Neuronal stem cell (in vitro differentiated cells): ENCODE data around the gene PIP5KL1.
A peak's percentile ranks its signal among the peaks of the same experiment; 100 is the strongest.

ENCODE experiments used
- DNase-seq: peaks from one replicate; pipeline ENCODE4 v3.0.0-alpha.2; 2013; ENCODE audit warnings: low spot score
- H2AFZ ChIP-seq: one replicate; pipeline ENCODE4 v1.6.1; 2013; ENCODE audit warnings: mild to moderate bottlenecking, low read length, inconsistent platforms
- H2AK5ac ChIP-seq: 2 replicates; pipeline ENCODE4 v1.6.1; 2013; ENCODE audit warnings: low read depth, mild to moderate bottlenecking, inconsistent platforms, low read length, moderate library complexity, mixed read lengths
- H2BK120ac ChIP-seq: 2 replicates; pipeline ENCODE4 v1.6.1; 2013; ENCODE audit warnings: low read depth, mild to moderate bottlenecking, inconsistent platforms, low read length, moderate library complexity, mixed read lengths
- H2BK12ac ChIP-seq: one replicate; pipeline ENCODE4 v1.6.1; 2013; ENCODE audit warnings: low read length, inconsistent platforms
- H2BK15ac ChIP-seq: 2 replicates; pipeline ENCODE4 v1.6.1; 2013; ENCODE audit warnings: mild to moderate bottlenecking, low read length, inconsistent platforms, mixed read lengths
- H2BK5ac ChIP-seq: one replicate; pipeline ENCODE4 v1.6.1; 2013; ENCODE audit warnings: inconsistent platforms, mild to moderate bottlenecking, low read length, moderate library complexity
- H3K14ac ChIP-seq: one replicate; pipeline ENCODE4 v1.6.1; 2013; ENCODE audit warnings: low read length, inconsistent platforms
- H3K18ac ChIP-seq: 2 replicates; pipeline ENCODE4 v1.6.1; 2013; ENCODE audit warnings: low read length, inconsistent platforms
- H3K23ac ChIP-seq: 2 replicates; pipeline ENCODE4 v1.6.1; 2013; ENCODE audit warnings: low read depth, mild to moderate bottlenecking, mixed read lengths, low read length, inconsistent platforms; ENCODE audit not compliant: poor library complexity
- H3K27ac ChIP-seq: replicated peaks from 3 replicates; pipeline ENCODE4 v1.5.1; 2013; ENCODE audit warnings: low read length, inconsistent platforms
- H3K27me3 ChIP-seq, 3 experiments: 2 replicates each; pipeline ENCODE4 v1.6.1; 2013; ENCODE audit warnings: low read length in 3 of 3, mild to moderate bottlenecking in 2 of 3, inconsistent platforms in 1 of 3, low read depth in 1 of 3, mixed read lengths in 1 of 3, moderate library complexity in 1 of 3; ENCODE audit not compliant: control insufficient read depth in 3 of 3, insufficient read depth in 3 of 3
- H3K36me3 ChIP-seq, 2 donors: replicated peaks in 1 of 2; 2 replicates each; pipeline ENCODE4 v1.6.1; 2013; ENCODE audit warnings: low read length in 2 of 2; ENCODE audit not compliant: control insufficient read depth in 2 of 2, insufficient read depth in 2 of 2
- H3K4ac ChIP-seq: 2 replicates; pipeline ENCODE4 v1.6.1; 2013; ENCODE audit warnings: inconsistent platforms, mild to moderate bottlenecking, low read length, moderate library complexity
- H3K4me1 ChIP-seq, 2 donors: 1 replicate in 1 of 2; 2 replicates in 1 of 2; pipeline ENCODE4 v1.6.1; 2013; ENCODE audit warnings: low read length in 2 of 2, low read depth in 1 of 2; ENCODE audit not compliant: control insufficient read depth in 2 of 2, insufficient read depth in 1 of 2
- H3K4me2 ChIP-seq: one replicate; pipeline ENCODE4 v1.6.1; 2013; ENCODE audit warnings: mild to moderate bottlenecking, low read length, inconsistent platforms; ENCODE audit not compliant: insufficient read depth, poor library complexity, severe bottlenecking
- H3K4me3 ChIP-seq, 2 donors: 2 replicates each; pipeline ENCODE4 v1.5.1; 2013; ENCODE audit warnings: low read length in 2 of 2, mild to moderate bottlenecking in 2 of 2, inconsistent platforms in 1 of 2, moderate library complexity in 1 of 2
- H3K79me1 ChIP-seq: one replicate; pipeline ENCODE4 v1.6.1; 2013; ENCODE audit warnings: low read depth, mild to moderate bottlenecking, inconsistent platforms, low read length, moderate library complexity
- H3K9ac ChIP-seq: one replicate; pipeline ENCODE4 v1.6.1; 2013; ENCODE audit warnings: mild to moderate bottlenecking, low read depth, low read length, inconsistent platforms; ENCODE audit not compliant: poor library complexity
- H3K9me3 ChIP-seq, 2 donors: replicated peaks in 1 of 2; 2 replicates each; pipeline versions ENCODE3 to v1.6.1; 2013; ENCODE audit warnings: low read length in 2 of 2, mild to moderate bottlenecking in 2 of 2, inconsistent platforms in 1 of 2, low read depth in 1 of 2, mixed read lengths in 1 of 2, moderate library complexity in 1 of 2; ENCODE audit not compliant: control insufficient read depth in 2 of 2, insufficient read depth in 1 of 2
- H4K8ac ChIP-seq: one replicate; pipeline ENCODE4 v1.6.1; 2013; ENCODE audit warnings: low read depth, mild to moderate bottlenecking, inconsistent platforms, low read length, moderate library complexity
- H4K91ac ChIP-seq: one replicate; pipeline ENCODE4 v1.6.1; 2013; ENCODE audit warnings: low read length, low read depth, mild to moderate bottlenecking, inconsistent platforms; ENCODE audit not compliant: poor library complexity
- WGBS, 2 donors: extraction: QIAGEN DNeasy Blood & Tissue Kit; methylation state at CpG; one replicate each; pipeline ENCODE4 v1.1.7; 2013; ENCODE audit warnings: missing lambda C conversion rate in 2 of 2, mixed read lengths in 1 of 2; ENCODE audit not compliant: insufficient read length in 2 of 2, insufficient replicate concordance in 1 of 2; ENCODE audit errors: extremely low coverage in 2 of 2; 5-methylcytosine and 5-hydroxymethylcytosine counted together

Gene PIP5KL1

DNA sequence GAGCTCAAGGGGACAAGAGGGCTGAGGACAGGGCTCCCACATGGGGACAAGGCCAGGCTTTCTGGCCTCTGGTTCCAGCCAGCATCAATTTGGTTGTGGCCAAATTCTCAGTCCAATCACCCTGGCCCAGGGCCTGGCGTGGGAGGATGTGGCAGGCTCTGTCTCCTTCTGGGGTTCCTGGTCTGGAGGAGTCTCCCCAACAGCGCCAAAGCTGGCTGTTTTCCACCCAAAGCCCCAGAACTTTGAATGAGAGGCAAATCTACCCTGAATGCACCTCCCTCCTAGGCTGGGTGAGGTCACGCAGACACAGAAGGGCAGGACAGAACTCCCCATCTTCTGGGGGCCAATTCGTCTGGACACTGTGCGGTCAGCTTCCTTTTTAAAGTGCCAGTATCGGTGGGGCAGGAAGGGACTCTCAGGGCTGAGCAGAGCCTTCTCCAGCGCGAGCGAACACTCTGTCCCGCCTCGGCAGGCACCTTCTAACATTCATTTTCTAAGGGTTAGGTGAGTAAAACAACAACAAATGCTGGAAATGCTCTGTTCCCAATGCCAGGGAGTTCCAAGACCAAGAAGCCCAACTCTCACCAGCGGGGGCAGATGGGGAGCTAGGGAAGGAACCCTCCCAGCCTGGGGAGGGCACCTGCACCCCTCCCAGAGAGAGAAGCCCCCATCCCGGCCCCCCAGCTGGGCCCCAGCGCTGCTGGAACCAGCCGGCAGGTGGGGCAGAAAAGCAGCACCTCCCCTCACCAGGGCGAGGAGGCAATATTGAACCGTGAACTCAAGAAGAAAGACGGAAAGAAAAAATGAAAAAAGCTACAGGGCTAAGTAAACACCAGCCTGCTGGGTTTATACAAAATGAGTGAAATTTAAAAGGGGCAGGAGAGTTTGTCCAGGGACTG, 10.7 kb upstream of the PIP5KL1 start:
- DNase-seq: no peak
- no peaks in the 10 kb centered on the region for H3K9me3 ChIP-seq
- H3K23ac ChIP-seq: no peak overlapping the region
- peak overlapping the region; percentile 27 for H2BK5ac ChIP-seq
- H3K4me1 ChIP-seq: peaks cover 11 to 12% of the 10 kb centered on the region in 2 donors
- peaks cover 7% of the 10 kb centered on the region for H3K79me1 ChIP-seq
- no peak overlapping the region for H3K9ac ChIP-seq
- no peak overlapping the region for H2BK120ac ChIP-seq
- H4K91ac ChIP-seq: no peak overlapping the region
- no peak overlapping the region for H3K27ac ChIP-seq
- no peak overlapping the region for H2AK5ac ChIP-seq
- no CpG with 5 or more reads among the region's 18 CpGs for WGBS, 2 donors
- H3K4me3 ChIP-seq: no peak overlapping the region
- H3K4ac ChIP-seq: no peak overlapping the region
- no peak overlapping the region for H4K8ac ChIP-seq
- H3K4me2 ChIP-seq: no peak overlapping the region
- no peak overlapping the region for H2AFZ ChIP-seq
- H2BK15ac ChIP-seq: no peak overlapping the region
- no peak overlapping the region for H3K18ac ChIP-seq
- peaks cover 28 to 54% of the 10 kb centered on the region in 2 donors for H3K36me3 ChIP-seq
- H2BK12ac ChIP-seq: no peak overlapping the region
- no peak overlapping the region for H3K14ac ChIP-seq
- no peaks in the 10 kb centered on the region for H3K27me3 ChIP-seq

DNA sequence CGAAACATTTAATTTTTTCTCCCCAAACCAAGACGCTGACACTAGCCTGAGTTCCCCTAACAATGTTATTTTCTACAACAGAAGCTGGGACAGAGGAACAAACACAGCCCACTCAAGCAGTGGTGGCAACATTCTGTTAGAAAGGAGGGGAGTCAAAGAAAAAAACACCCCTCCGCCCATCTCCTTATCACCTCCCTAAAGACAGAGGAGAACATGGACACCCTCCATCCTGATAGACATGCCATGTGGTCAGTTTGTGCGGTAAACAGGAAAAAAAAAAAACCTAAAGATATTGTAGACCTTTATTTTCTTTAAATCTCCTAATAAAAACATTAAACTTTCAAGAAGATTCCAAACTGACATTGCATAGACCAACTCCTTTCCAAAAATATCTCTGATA, 10.0 kb upstream of the PIP5KL1 start:
- Histone ChIP-seq H3K23ac (no peak overlapping the region), H4K91ac (no peak overlapping the region), H3K9ac (no peak overlapping the region), H2BK12ac (no peak overlapping the region), H3K36me3 (peaks cover 32 to 57% of the 10 kb centered on the region in 2 donors), H2BK120ac (no peak overlapping the region), H2AFZ (no peak overlapping the region), H3K27me3 (no peaks in the 10 kb centered on the region), H3K4me1 (peaks cover 16% of the 10 kb centered on the region in 2 donors), H3K18ac (no peak overlapping the region), H3K79me1 (peaks cover 12% of the 10 kb centered on the region), H3K4ac (no peak overlapping the region), H2BK15ac (no peak overlapping the region), H2BK5ac (no peak overlapping the region), H3K9me3 (no peaks in the 10 kb centered on the region), H3K4me2 (no peak overlapping the region), H3K4me3 (no peak overlapping the region), H3K27ac (no peak overlapping the region), H4K8ac (no peak overlapping the region), H3K14ac (no peak overlapping the region), H2AK5ac (no peak overlapping the region)
- DNase-seq: no peak
- no CpG with 5 or more reads among the region's 4 CpGs for WGBS, 2 donors

DNA sequence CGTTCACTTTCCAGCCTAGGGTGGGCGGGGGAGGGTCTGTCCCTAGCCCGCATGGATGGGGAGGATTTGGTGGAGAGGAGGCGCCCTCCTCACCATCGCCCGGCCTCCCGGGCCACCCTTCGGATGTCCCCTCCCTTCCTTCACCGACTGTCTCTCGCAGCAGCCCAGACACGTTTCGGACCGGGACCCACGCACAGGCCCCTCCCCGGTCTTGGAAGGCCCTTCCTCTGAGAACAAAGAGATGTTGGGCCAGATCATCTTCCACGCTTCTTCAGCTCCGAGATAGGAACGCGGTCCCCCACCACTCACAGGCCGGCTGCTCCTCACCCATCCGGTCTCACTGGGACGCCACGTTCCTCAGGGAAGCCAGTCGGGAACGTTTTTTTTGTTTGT, 7.7 kb upstream of the PIP5KL1 start:
- H2BK12ac ChIP-seq: no peak overlapping the region
- no CpG with 5 or more reads among the region's 25 CpGs for WGBS, 2 donors
- H3K4me3 ChIP-seq: peak overlapping the region in 1 of 2 donors; percentile 97

More for the DNA sequence above, 7.7 kb upstream of the PIP5KL1 start:
- peaks cover 13 to 16% of the 10 kb centered on the region in 2 donors for H3K4me1 ChIP-seq
- peak overlapping the region; percentile 78 for H3K18ac ChIP-seq
- no peak overlapping the region for H3K27ac ChIP-seq
- H2AFZ ChIP-seq: no peak overlapping the region
- no peak for DNase-seq
- H3K4ac ChIP-seq: no peak overlapping the region
- H3K23ac ChIP-seq: peak overlapping the region; percentile 1
- H3K36me3 ChIP-seq: peaks cover 21 to 49% of the 10 kb centered on the region in 2 donors
- H2AK5ac ChIP-seq: peak overlapping the region; percentile 3
- no peak overlapping the region for H2BK15ac ChIP-seq
- H2BK5ac ChIP-seq: peak overlapping the region; percentile 2
- H3K9me3 ChIP-seq: no peaks in the 10 kb centered on the region
- H3K4me2 ChIP-seq: peak overlapping the region; percentile 95
- peak overlapping the region; percentile 3 for H4K91ac ChIP-seq
- H3K9ac ChIP-seq: no peak overlapping the region
- no peaks in the 10 kb centered on the region for H3K27me3 ChIP-seq
- no peak overlapping the region for H3K14ac ChIP-seq
- no peak overlapping the region for H4K8ac ChIP-seq
- no peak overlapping the region for H2BK120ac ChIP-seq
- H3K79me1 ChIP-seq: peaks cover 16% of the 10 kb centered on the region
